ENCODE measurements around the gene ANK3. TPM values are rescaled to one million over a fixed set of nuclear protein-coding genes. Genes with fewer than 3 reads are reported as not detected.
A peak's percentile ranks its signal among the peaks of the same experiment; 100 is the strongest.

The ANK3 gene
- total RNA-seq, 4 donors from 2014 or later, result 86.3 to 224 (median 139) TPM

GRCh38 chr10:60290558-60290957 is 99.1 kb downstream of the ANK3 start:
- peaks cover 0 to 46% (median 2%) of the 10 kb centered on the region in 4 donors for H3K4me1 ChIP-seq
- no peaks in the 10 kb centered on the region for H3K9me3 ChIP-seq
- H3K27me3 ChIP-seq, result no peaks in the 10 kb centered on the region
- H3K4me3 ChIP-seq, result no peak overlapping the region
- H3K36me3 ChIP-seq, result no peaks in the 10 kb centered on the region
- no peak for DNase-seq (ENCODE audit: low spot score in 2 of 2)
- H3K27ac ChIP-seq, result peak overlapping the region in 3 of 4 donors; percentile 40 to 87 (median 73)
- TF ChIP-seq POLR2A (IDR thresholded peaks at IDR 0.05) (no peak), CTCF (IDR thresholded peaks at IDR 0.05) (no peak), EP300 (IDR thresholded peaks at IDR 0.05) (no peak)

- Histone ChIP-seq H3K36me3 (no peaks in the 10 kb centered on the region), H3K27me3 (no peaks in the 10 kb centered on the region), H3K4me1 (peaks cover 0 to 41% (median under 1%) of the 10 kb centered on the region in 4 donors), H3K4me3 (no peak overlapping the region), H3K27ac (peak overlapping the region in 2 of 4 donors; percentile 73 to 87), H3K9me3 (no peaks in the 10 kb centered on the region)
- no peak for TF ChIP-seq EP300 (IDR thresholded peaks at IDR 0.05)
- TF ChIP-seq CTCF (IDR thresholded peaks at IDR 0.05), result no peak
- TF ChIP-seq POLR2A (IDR thresholded peaks at IDR 0.05), result no peak
- no peak for DNase-seq (ENCODE audit: low spot score in 2 of 2)
- 45 to 49% methylated on average over 9 of the region's 9 CpGs for WGBS, 2 donors
Observed at GRCh38 chr10:60289800-60290199, 99.9 kb downstream of the ANK3 start.

- H3K4me3 ChIP-seq, result no peak overlapping the region
- DNase-seq (ENCODE audit: low spot score in 2 of 2), result no peak
- no peaks in the 10 kb centered on the region for H3K27me3 ChIP-seq
- no peaks in the 10 kb centered on the region for H3K9me3 ChIP-seq
- peak overlapping the region in 1 of 4 donors; percentile 87 for H3K27ac ChIP-seq
- TF ChIP-seq POLR2A (IDR thresholded peaks at IDR 0.05) (no peak), EP300 (IDR thresholded peaks at IDR 0.05) (no peak), CTCF (IDR thresholded peaks at IDR 0.05) (no peak)
- H3K36me3 ChIP-seq, result no peaks in the 10 kb centered on the region
- H3K4me1 ChIP-seq, result peaks cover 0 to 36% (median 0%) of the 10 kb centered on the region in 4 donors
- 70 to 71% methylated on average over 3 of the region's 3 CpGs for WGBS, 2 donors
Observed at GRCh38 chr10:60288256-60288655, 101.4 kb downstream of the ANK3 start.

- TF ChIP-seq CTCF (IDR thresholded peaks at IDR 0.05), result no peak
- no peak for TF ChIP-seq POLR2A (IDR thresholded peaks at IDR 0.05)
- H3K27ac ChIP-seq, result peak overlapping the region in 2 of 4 donors; percentile 31 to 62
- WGBS, 2 donors, result 25 to 45% methylated on average over 1 of the region's 1 CpG
Observed at GRCh38 chr10:60286559-60286958, 103.1 kb downstream of the ANK3 start.

GRCh38 chr10:60283397-60283796 is 106.3 kb downstream of the ANK3 start:
- H3K27ac ChIP-seq, result peak overlapping the region in 1 of 4 donors; percentile 20
- no peak for DNase-seq (ENCODE audit: low spot score in 2 of 2)
- 49 to 57% methylated on average over 2 of the region's 2 CpGs for WGBS, 2 donors
- H3K4me3 ChIP-seq, result no peak overlapping the region
- TF ChIP-seq POLR2A (IDR thresholded peaks at IDR 0.05), result no peak
- H3K36me3 ChIP-seq, result peaks cover 0 to 6% (median 0%) of the 10 kb centered on the region in 3 donors
- H3K9me3 ChIP-seq, result no peaks in the 10 kb centered on the region
- peaks cover 0 to 27% (median 0%) of the 10 kb centered on the region in 4 donors for H3K4me1 ChIP-seq
- no peaks in the 10 kb centered on the region for H3K27me3 ChIP-seq

More at GRCh38 chr10:60286559-60286958, 103.1 kb downstream of the ANK3 start:
- no peak for DNase-seq (ENCODE audit: low spot score in 2 of 2)
- Histone ChIP-seq H3K4me3 (no peak overlapping the region), H3K9me3 (no peaks in the 10 kb centered on the region), H3K36me3 (no peaks in the 10 kb centered on the region), H3K27me3 (no peaks in the 10 kb centered on the region), H3K4me1 (peaks cover 0 to 36% (median 0%) of the 10 kb centered on the region in 4 donors)

All from tibial nerve (tissue), 4 donors.